B cell (primary cell): ENCODE results near the gene MAJIN. TPM values are rescaled to one million over a fixed set of nuclear protein-coding genes. Genes with fewer than 3 reads are reported as not detected.

Source experiments
- ATAC-seq: fragments of 200-7000 bp; cut with Tn5 transposase; one replicate; pipeline ENCODE4 v1.10.0; 2021; ENCODE audit warnings: low read depth, mild to moderate bottlenecking, moderate number of reproducible peaks, moderate library complexity
- CTCF ChIA-PET: fragments of 350-600 bp; sonication (Branson Sonifier 250); formaldehyde crosslinking; loops from one replicate; lab custom pipeline; 2021; ENCODE audit warnings: antibody characterized with exemption, inconsistent platforms; lab: Charles Lee
- POLR2A ChIA-PET: fragments of 350-600 bp; sonication (Branson Sonifier 250); formaldehyde crosslinking; loops from one replicate; lab custom pipeline; 2021; ENCODE audit warnings: antibody characterized with exemption; lab: Charles Lee
- DNase-seq: peaks from one replicate; pipeline ENCODE4 v3.0.0; 2013
- H2AFZ ChIP-seq: 2 replicates; pipeline ENCODE4 v1.6.1; 2012; ENCODE audit warnings: mild to moderate bottlenecking, low read depth, low read length; ENCODE audit not compliant: insufficient read depth, poor library complexity, severe bottlenecking
- H3K27ac ChIP-seq, 2 donors: 1 replicate in 1 of 2; 2 replicates in 1 of 2; pipeline ENCODE4 v1.5.1; 2012 to 2013; ENCODE audit warnings: low read length in 2 of 2, mild to moderate bottlenecking in 2 of 2, moderate library complexity in 1 of 2
- H3K27me3 ChIP-seq, 4 experiments: fragments of 200-600 bp in 1 of 4; sonication (generic) in 1 of 4; replicated peaks in 1 of 4; 1 replicate in 2 of 4; 2 replicates in 2 of 4; pipeline versions ENCODE4 v1.6.1 to v1.7.0; 2013 to 2016; ENCODE audit warnings: low read length in 3 of 4, mild to moderate bottlenecking in 2 of 4, mixed read lengths in 1 of 4, moderate library complexity in 1 of 4; ENCODE audit not compliant: insufficient read depth in 4 of 4, control insufficient read depth in 3 of 4; ENCODE audit errors: control extremely low read depth in 1 of 4
- H3K36me3 ChIP-seq, 2 experiments: replicated peaks in 1 of 2; 1 replicate in 1 of 2; 2 replicates in 1 of 2; pipeline versions ENCODE4 v1.6.1 to v1.7.1; 2013; ENCODE audit warnings: low read length in 1 of 2; ENCODE audit not compliant: insufficient read depth in 2 of 2, control insufficient read depth in 1 of 2; ENCODE audit errors: control extremely low read depth in 1 of 2, extremely low read depth in 1 of 2
- H3K4me1 ChIP-seq, 2 donors: fragments of 200-600 bp in 1 of 2; sonication (generic) in 1 of 2; 1 replicate in 1 of 2; 2 replicates in 1 of 2; pipeline versions ENCODE4 v1.5.1 to v1.6.1; 2013 to 2017; ENCODE audit warnings: low read length in 2 of 2; ENCODE audit not compliant: control insufficient read depth in 2 of 2, insufficient read depth in 2 of 2
- H3K4me2 ChIP-seq: replicated peaks from 2 replicates; pipeline ENCODE3; 2012; ENCODE audit warnings: mild to moderate bottlenecking, low read depth, low read length; ENCODE audit not compliant: poor library complexity, severe bottlenecking
- H3K4me3 ChIP-seq, 5 experiments: fragments of 200-600 bp in 1 of 5; sonication (generic) in 1 of 5; 1 replicate in 3 of 5; 2 replicates in 2 of 5; pipeline versions ENCODE4 v1.5.1 to v1.7.0; 2011 to 2016; ENCODE audit warnings: low read length in 4 of 5, mild to moderate bottlenecking in 4 of 5, low read depth in 2 of 5, control low read depth in 1 of 5, moderate library complexity in 1 of 5; ENCODE audit not compliant: insufficient read depth in 1 of 5; ENCODE audit errors: control extremely low read depth in 1 of 5, extremely low read depth in 1 of 5
- H3K79me2 ChIP-seq: fragments of 200-600 bp; sonication (generic); one replicate; pipeline ENCODE4 v1.6.0; 2016; ENCODE audit warnings: low read length; ENCODE audit not compliant: control insufficient read depth, insufficient read depth
- H3K9ac ChIP-seq: fragments of 200-600 bp; sonication (generic); 2 replicates; pipeline ENCODE4 v1.6.1; 2017; ENCODE audit warnings: mild to moderate bottlenecking, low read length, moderate library complexity
- H3K9me3 ChIP-seq, 3 donors: one replicate each; pipeline versions ENCODE4 v1.6.1 to v1.7.1; 2013; ENCODE audit warnings: low read length in 2 of 3; ENCODE audit not compliant: control insufficient read depth in 2 of 3, insufficient read depth in 1 of 3; ENCODE audit errors: control extremely low read depth in 1 of 3
- H4K20me1 ChIP-seq: 2 replicates; pipeline ENCODE4 v1.6.0; 2012; ENCODE audit warnings: mild to moderate bottlenecking, low read length; ENCODE audit not compliant: insufficient read depth, control insufficient read depth, poor library complexity, severe bottlenecking
- H3K27ac Mint-ChIP-seq: one replicate; pipeline ENCODE4 v1.8.0; 2021; ENCODE audit warnings: mixed read lengths
- H3K27me3 Mint-ChIP-seq: one replicate; pipeline ENCODE4 v1.8.0; 2021; ENCODE audit warnings: mixed read lengths
- H3K4me1 Mint-ChIP-seq: one replicate; pipeline ENCODE4 v1.8.0; 2021; ENCODE audit warnings: mixed read lengths
- H3K4me3 Mint-ChIP-seq: one replicate; pipeline ENCODE4 v1.8.0; 2021; ENCODE audit warnings: mixed read lengths
- H3K9me3 Mint-ChIP-seq: one replicate; pipeline ENCODE4 v1.8.0; 2022; ENCODE audit warnings: mixed read lengths; ENCODE audit not compliant: insufficient read depth
- CTCF ChIP-seq: fragments of 200-600 bp; IDR thresholded peaks from one replicate; pipeline ENCODE4 v1.8.0; 2022; ENCODE audit warnings: antibody characterized with exemption, mild to moderate bottlenecking
- EZH2 ChIP-seq: IDR thresholded peaks from 2 replicates; pipeline ENCODE4 v1.6.1; 2012; ENCODE audit warnings: borderline replicate concordance, low read depth, mild to moderate bottlenecking, moderate library complexity, low read length; ENCODE audit not compliant: insufficient read depth, poor library complexity, severe bottlenecking
- WGBS: methylation state at CpG from one replicate; pipeline ENCODE4 v1.1.5; 2013; ENCODE audit warnings: missing lambda C conversion rate; ENCODE audit not compliant: insufficient coverage; 5-methylcytosine and 5-hydroxymethylcytosine counted together
- intact Hi-C: fragments of 100-400 bp; cut with micrococcal nuclease; formaldehyde crosslinking; loops from one replicate; pipeline ENCODE4 v1.10.0; 2022
- polyA plus RNA-seq: library from polyadenylated mRNA; depleted of rRNA; stranded (reverse); fragments of >200 nt; gene quantifications from 2 replicates; pipeline ENCODE4 v1.2.3, GENCODE V29; 2012
- total RNA-seq, 2 donors: library from RNA; stranded (reverse); fragments of 120-200 nt in 1 of 2; gene quantifications; 1 replicate in 1 of 2; 2 replicates in 1 of 2; pipeline versions ENCODE4 v1.2.3 to v1.2.4, GENCODE V29; 2013 to 2022

The MAJIN gene
- total and polyA plus RNA-seq, 2 donors (not counting 1 experiment from before 2014, with no cell fraction given), result 0.71 to 2.4 TPM

- Mint-ChIP-seq H3K27me3 (no peaks in the 10 kb centered on the region), H3K27ac (no peak overlapping the region), H3K4me1 (peaks cover 3% of the 10 kb centered on the region), H3K9me3 (no peaks in the 10 kb centered on the region), H3K4me3 (no peak overlapping the region)
- Histone ChIP-seq H3K27ac (no peak overlapping the region), H3K36me3 (peaks cover 0 to 43% of the 10 kb centered on the region in 2 experiments), H3K9me3 (no peaks in the 10 kb centered on the region), H3K9ac (no peak overlapping the region), H3K4me1 (no peaks in the 10 kb centered on the region), H4K20me1 (no peaks in the 10 kb centered on the region), H3K4me3 (no peak overlapping the region), H3K79me2 (no peaks in the 10 kb centered on the region), H2AFZ (no peak overlapping the region), H3K4me2 (no peak overlapping the region), H3K27me3 (no peaks in the 10 kb centered on the region)
- 96% methylated on average over 17 of the region's 17 CpGs for WGBS
- no peak for TF ChIP-seq EZH2
- no peak for TF ChIP-seq CTCF
- no peak for ATAC-seq
- ChIA-PET CTCF (interaction anchor here (30.2 kb wide), 1 partner anchor 44 kb away, joined by 1254 read pairs; the partner anchor contains the start of gene CDC42BPG), POLR2A (no interaction called here)
- intact Hi-C loops, result no loop called here
- DNase-seq, result no peak
Observed at GRCh38 chr11:64900774-64901173, 71.1 kb downstream of the MAJIN start.

GRCh38 chr11:64900263-64900678 lies 71.6 kb downstream of the MAJIN start:
- Histone ChIP-seq H3K36me3 (peaks cover 0 to 38% of the 10 kb centered on the region in 2 experiments), H4K20me1 (no peaks in the 10 kb centered on the region), H3K9ac (no peak overlapping the region), H3K4me3 (no peak overlapping the region), H3K4me2 (no peak overlapping the region), H3K27me3 (no peaks in the 10 kb centered on the region), H3K4me1 (no peaks in the 10 kb centered on the region), H3K9me3 (no peaks in the 10 kb centered on the region), H3K79me2 (no peaks in the 10 kb centered on the region), H2AFZ (no peak overlapping the region), H3K27ac (no peak overlapping the region)
- no peak for DNase-seq
- CTCF ChIA-PET, result interaction anchor here (0.7 to 30.2 kb wide), 3 partner anchors 35 to 44 kb away, joined by 3 to 1254 read pairs (median 3); partner anchors contain the start of gene CDC42BPG
- Mint-ChIP-seq H3K4me1 (peaks cover 3% of the 10 kb centered on the region), H3K27ac (peak overlapping the region; percentile 7), H3K9me3 (no peaks in the 10 kb centered on the region), H3K4me3 (no peak overlapping the region), H3K27me3 (no peaks in the 10 kb centered on the region)
- ATAC-seq, result peak; percentile 76
- WGBS, result 81% methylated on average over 14 of the region's 14 CpGs
- POLR2A ChIA-PET, result no interaction called here
- no peak for TF ChIP-seq CTCF
- intact Hi-C loops, result no loop called here
